ENCODE data around the gene AKAP6.

AKAP6 gene

DNA sequence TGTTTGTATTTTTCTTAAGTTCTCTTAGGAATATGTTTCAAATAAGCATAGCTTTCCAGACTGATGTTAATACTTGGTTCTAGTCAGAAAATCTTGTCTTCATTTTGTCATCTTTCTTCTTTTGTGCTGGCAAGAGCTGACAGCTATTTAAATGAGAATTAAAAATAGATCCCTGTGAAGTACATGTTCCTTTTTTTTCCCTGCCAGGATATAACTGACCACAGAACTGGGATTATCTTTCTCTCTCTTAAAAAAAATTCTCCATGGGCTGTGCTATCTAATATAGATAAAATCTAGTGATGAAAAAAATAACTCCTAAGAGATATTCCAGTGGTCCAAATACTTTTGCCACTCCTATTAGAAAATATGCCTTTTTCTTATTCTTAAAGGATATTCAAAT is 163.4 kb downstream of the AKAP6 start:
- TF ChIP-seq, protein P1, sequence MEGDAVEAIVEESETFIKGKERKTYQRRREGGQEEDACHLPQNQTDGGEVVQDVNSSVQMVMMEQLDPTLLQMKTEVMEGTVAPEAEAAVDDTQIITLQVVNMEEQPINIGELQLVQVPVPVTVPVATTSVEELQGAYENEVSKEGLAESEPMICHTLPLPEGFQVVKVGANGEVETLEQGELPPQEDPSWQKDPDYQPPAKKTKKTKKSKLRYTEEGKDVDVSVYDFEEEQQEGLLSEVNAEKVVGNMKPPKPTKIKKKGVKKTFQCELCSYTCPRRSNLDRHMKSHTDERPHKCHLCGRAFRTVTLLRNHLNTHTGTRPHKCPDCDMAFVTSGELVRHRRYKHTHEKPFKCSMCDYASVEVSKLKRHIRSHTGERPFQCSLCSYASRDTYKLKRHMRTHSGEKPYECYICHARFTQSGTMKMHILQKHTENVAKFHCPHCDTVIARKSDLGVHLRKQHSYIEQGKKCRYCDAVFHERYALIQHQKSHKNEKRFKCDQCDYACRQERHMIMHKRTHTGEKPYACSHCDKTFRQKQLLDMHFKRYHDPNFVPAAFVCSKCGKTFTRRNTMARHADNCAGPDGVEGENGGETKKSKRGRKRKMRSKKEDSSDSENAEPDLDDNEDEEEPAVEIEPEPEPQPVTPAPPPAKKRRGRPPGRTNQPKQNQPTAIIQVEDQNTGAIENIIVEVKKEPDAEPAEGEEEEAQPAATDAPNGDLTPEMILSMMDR (IDR thresholded peaks at IDR 0.05; ENCODE audit: low read depth, low read length, missing control alignments) = no peak
- DNase-seq (ENCODE audit: low read depth) = no peak
- no peak overlapping the region for H3K4me3 ChIP-seq (ENCODE audit: low read depth, low read length)

DNA sequence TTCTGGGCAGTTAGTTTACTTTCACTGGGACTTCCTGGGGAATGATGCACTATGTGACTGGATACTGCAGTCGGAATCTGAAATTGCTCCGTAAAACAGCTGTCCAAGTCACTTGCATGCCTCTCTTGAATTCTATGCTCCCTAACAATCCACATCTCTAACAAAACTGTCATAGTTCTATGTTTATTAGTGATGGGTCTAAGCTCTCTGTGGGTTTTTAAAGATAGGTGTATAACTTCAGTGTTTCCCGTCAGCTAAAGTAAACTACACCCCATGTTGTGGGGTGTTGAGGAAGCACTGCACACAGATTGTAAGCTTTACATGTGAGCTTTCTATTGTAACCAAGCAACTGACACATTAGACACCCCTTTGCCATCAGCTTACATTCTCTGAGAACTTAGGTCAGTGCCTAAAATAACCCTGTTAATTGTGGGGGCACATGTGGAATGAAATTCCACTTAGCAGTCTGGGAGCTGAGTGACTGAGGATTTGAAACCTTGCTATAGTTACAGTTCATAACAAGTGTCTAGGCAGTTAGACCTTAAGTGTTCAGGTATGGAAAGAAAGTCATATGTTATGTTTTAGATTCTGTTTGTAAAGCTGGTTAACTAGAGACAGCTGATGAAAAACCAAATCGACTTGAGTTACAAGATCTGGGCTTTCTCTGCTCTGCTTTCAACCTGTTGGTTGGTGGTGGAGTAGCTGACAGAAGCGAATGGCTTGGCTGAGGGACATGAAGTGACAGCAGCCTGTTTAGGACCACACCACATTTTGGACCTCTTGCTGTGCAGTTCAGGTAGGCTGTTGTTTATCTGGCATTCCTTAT is 165.7 kb downstream of the AKAP6 start:
- TF ChIP-seq, protein P1 (IDR thresholded peaks at IDR 0.05; ENCODE audit: low read depth, low read length, missing control alignments) = no peak
- no peak overlapping the region for H3K4me3 ChIP-seq (ENCODE audit: low read depth, low read length)
- no peak for DNase-seq (ENCODE audit: low read depth)

DNA sequence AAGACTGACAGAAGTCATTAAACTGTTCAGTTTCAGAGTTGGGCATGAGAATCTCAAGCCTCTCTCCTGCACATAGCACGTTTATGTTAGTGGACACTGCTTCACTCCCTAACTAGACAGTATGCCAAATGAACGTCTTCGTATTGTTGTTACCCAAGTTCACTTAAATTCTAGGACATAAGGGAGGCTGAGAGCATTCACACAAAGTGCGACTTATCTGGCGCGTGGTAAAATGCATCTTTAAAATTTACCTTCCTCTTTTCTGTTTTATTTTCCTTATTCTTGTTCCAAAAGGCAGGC is 166.3 kb downstream of the AKAP6 start:
- TF ChIP-seq, protein P1 (IDR thresholded peaks at IDR 0.05; ENCODE audit: low read depth, low read length, missing control alignments) = no peak
- DNase-seq (ENCODE audit: low read depth) = no peak
- no peak overlapping the region for H3K4me3 ChIP-seq (ENCODE audit: low read depth, low read length)

DNA sequence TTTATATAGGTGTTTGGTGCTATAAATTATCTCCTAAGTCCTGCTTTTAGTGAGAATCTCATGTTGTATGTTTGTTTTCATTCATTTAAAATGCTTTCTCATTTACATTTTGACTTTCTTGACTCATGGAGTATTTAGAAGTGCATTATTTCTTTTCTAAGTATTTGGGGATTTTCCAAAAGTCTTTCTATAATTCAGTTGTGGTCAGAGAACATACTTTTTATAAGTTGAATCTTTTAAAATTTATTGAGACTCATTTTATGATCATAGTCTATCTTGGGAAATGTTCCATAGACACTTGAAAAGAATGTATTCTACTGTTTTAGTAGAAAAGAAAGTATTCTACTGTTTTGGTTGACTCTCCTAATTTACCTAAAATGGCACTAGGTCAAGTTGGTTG is 168.2 kb downstream of the AKAP6 start:
- no peak overlapping the region for H3K4me3 ChIP-seq (ENCODE audit: low read depth, low read length)
- TF ChIP-seq, protein P1 (IDR thresholded peaks at IDR 0.05; ENCODE audit: low read depth, low read length, missing control alignments) = no peak
- no peak for DNase-seq (ENCODE audit: low read depth)

DNA sequence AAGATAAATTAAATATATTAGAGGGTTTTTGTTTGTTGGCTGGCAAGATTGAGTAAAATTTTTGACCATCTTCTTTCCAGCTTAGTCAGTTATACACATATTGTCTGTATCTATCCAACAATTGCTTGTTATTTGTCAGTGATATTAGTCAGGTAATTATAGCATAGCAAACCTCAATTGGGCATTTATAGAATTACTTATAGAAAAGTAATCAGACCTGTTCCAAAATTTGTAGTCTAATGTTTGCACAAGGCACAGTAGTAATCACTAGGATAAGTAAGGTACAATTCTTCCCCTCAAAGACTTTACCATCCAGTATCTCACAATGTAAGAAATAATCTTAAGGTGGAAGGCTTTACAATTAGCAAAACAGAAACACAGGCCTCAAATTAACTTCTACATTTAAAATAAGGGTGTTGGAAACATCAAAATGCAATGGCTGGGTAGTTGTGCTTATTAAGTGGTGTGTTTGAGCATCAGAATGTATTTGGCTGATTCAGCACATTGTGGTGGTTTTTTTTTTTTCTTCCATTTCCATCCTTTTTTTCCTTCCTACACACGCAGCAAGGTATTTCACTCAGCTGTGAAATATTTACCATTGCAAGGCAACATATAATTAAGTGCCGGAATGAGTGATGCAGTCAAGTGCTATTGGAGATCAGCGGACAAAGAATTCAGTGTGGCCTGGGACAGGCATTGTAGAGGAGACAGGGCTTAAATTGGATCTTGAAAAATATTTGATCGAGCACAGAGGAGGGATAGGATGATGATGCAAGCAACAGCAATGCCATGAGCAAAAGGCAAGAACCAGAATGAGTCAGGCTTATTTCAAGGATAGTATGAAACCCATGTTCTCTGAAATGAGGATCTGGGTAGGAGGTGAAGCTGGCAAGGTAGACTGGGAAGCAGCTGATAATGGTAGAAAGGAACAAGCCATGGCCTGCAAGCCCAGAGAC is 178.2 kb downstream of the AKAP6 start:
- TF ChIP-seq, protein P1 (IDR thresholded peaks at IDR 0.05; ENCODE audit: low read depth, low read length, missing control alignments) = no peak
- no peak overlapping the region for H3K4me3 ChIP-seq (ENCODE audit: low read depth, low read length)
- no peak for DNase-seq (ENCODE audit: low read depth)

DNA sequence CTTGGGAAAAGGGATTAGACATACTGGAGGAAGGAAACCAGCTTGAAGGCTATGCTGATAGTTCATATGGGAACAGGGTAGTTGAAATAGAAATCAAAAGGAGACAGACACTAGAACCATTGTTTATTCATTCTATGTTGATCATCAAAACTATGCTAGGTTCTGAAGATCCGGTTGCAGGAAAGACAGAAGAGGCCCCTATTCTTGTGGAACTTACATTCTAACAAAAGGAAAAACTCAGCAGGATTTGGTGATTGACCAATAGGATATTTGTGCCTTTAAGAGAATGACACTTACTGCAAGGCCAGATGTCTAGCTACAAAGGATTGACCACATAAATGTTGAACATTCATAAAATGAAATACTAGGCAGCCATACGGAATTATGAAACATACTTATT is 179.2 kb downstream of the AKAP6 start:
- DNase-seq (ENCODE audit: low read depth) = no peak
- TF ChIP-seq, protein P1 (IDR thresholded peaks at IDR 0.05; ENCODE audit: low read depth, low read length, missing control alignments) = no peak
- H3K4me3 ChIP-seq (ENCODE audit: low read depth, low read length) = no peak overlapping the region

Data from GM12864 (cell line).